DOHH2 (cell line): ENCODE measurements around the gene CDK5RAP3.
A peak's percentile ranks its signal among the peaks of the same experiment; 100 is the strongest.

ENCODE experiments used
- H3F3A ChIP-seq: fragments of 200-600 bp; sonication (generic), shearing (Covaris generic); 2 replicates; pipeline ENCODE4 v1.6.0; 2016; ENCODE audit warnings: antibody characterized with exemption, mild to moderate bottlenecking; ENCODE audit not compliant: control insufficient read depth, insufficient read depth
- H3K27ac ChIP-seq: fragments of 200-600 bp; sonication (generic); 2 replicates; pipeline ENCODE4 v1.5.1; 2014; ENCODE audit warnings: low read depth, mild to moderate bottlenecking, low read length, moderate library complexity
- H3K27me3 ChIP-seq: fragments of 200-600 bp; sonication (generic); 2 replicates; pipeline ENCODE4 v1.6.1; 2014; ENCODE audit warnings: mild to moderate bottlenecking, low read length, mixed read lengths; ENCODE audit not compliant: control insufficient read depth
- H3K36me3 ChIP-seq: fragments of 200-600 bp; sonication (generic); 2 replicates; pipeline ENCODE4 v1.6.1; 2014; ENCODE audit warnings: mild to moderate bottlenecking, low read length, moderate library complexity, mixed read lengths; ENCODE audit not compliant: control insufficient read depth
- H3K4me1 ChIP-seq: fragments of 200-600 bp; sonication (generic); 2 replicates; pipeline ENCODE4 v1.6.1; 2014; ENCODE audit warnings: mild to moderate bottlenecking, low read length, mixed read lengths; ENCODE audit not compliant: control insufficient read depth
- H3K4me2 ChIP-seq: fragments of 200-600 bp; sonication (generic); 2 replicates; pipeline ENCODE4 v1.6.0; 2014; ENCODE audit warnings: mild to moderate bottlenecking, low read length, moderate library complexity
- H3K4me3 ChIP-seq: fragments of 200-600 bp; sonication (generic); 2 replicates; pipeline ENCODE4 v1.5.1; 2014; ENCODE audit warnings: mild to moderate bottlenecking, low read length, mixed read lengths
- H3K79me2 ChIP-seq: fragments of 200-600 bp; sonication (generic); 2 replicates; pipeline ENCODE4 v1.6.1; 2014; ENCODE audit warnings: mild to moderate bottlenecking, low read length, mixed read lengths; ENCODE audit not compliant: control insufficient read depth
- H3K9me2 ChIP-seq: fragments of 200-600 bp; sonication (generic); replicated peaks from 2 replicates; pipeline ENCODE4 v1.6.1; 2014; ENCODE audit warnings: mild to moderate bottlenecking, low read length, mixed read lengths; ENCODE audit not compliant: control insufficient read depth
- H3K9me3 ChIP-seq: fragments of 200-600 bp; sonication (generic); 2 replicates; pipeline ENCODE4 v1.6.1; 2014; ENCODE audit warnings: antibody characterized with exemption, low read length, mixed read lengths; ENCODE audit not compliant: control insufficient read depth, insufficient read depth
- H4K20me1 ChIP-seq: fragments of 200-600 bp; sonication (generic); 2 replicates; pipeline ENCODE4 v1.6.0; 2014; ENCODE audit warnings: low read depth, mild to moderate bottlenecking, antibody characterized with exemption, low read length, moderate library complexity; ENCODE audit not compliant: control insufficient read depth, insufficient read depth
- CTCF ChIP-seq: fragments of 200-600 bp; sonication (generic); IDR thresholded peaks from one replicate; pipeline ENCODE4 v1.5.1; 2014; ENCODE audit warnings: antibody characterized with exemption, mild to moderate bottlenecking, low read depth, low read length; ENCODE audit not compliant: poor library complexity, severe bottlenecking
- EZH2phosphoT487 ChIP-seq: fragments of 200-600 bp; sonication (generic); IDR thresholded peaks from 2 replicates; pipeline ENCODE4 v1.6.1; 2017; ENCODE audit warnings: borderline replicate concordance, mild to moderate bottlenecking, antibody characterized with exemption, low read length, moderate library complexity, mixed read lengths

CDK5RAP3 gene

GRCh38 chr17:47942568-47942967, 28.3 kb upstream of the CDK5RAP3 start:
- Histone ChIP-seq H3K27ac (no peak overlapping the region), H4K20me1 (no peaks in the 10 kb centered on the region), H3K36me3 (peaks cover 33% of the 10 kb centered on the region), H3K4me2 (peak overlapping the region; percentile 98), H3K27me3 (no peaks in the 10 kb centered on the region), H3K9me3 (no peaks in the 10 kb centered on the region), H3K9me2 (no peaks in the 10 kb centered on the region), H3K79me2 (peaks cover 23% of the 10 kb centered on the region), H3K4me1 (peaks cover 51% of the 10 kb centered on the region), H3K4me3 (peak overlapping the region; percentile 88), H3F3A (no peaks in the 10 kb centered on the region)
- no peak for TF ChIP-seq EZH2phosphoT487
- TF ChIP-seq CTCF = no peak

GRCh38 chr17:47945080-47945479, 25.8 kb upstream of the CDK5RAP3 start:
- H3K27me3 ChIP-seq = no peaks in the 10 kb centered on the region
- no peaks in the 10 kb centered on the region for H3K9me3 ChIP-seq
- peak overlapping the region; percentile 45 for H3K4me2 ChIP-seq
- H4K20me1 ChIP-seq = no peaks in the 10 kb centered on the region
- no peaks in the 10 kb centered on the region for H3K9me2 ChIP-seq
- H3K79me2 ChIP-seq = peaks cover 23% of the 10 kb centered on the region
- H3K27ac ChIP-seq = peak overlapping the region; percentile 19
- no peaks in the 10 kb centered on the region for H3F3A ChIP-seq
- 0 out of 2 replicates have a peak overlapping the region, but pooled peaks have one; percentile 3 for H3K4me3 ChIP-seq
- TF ChIP-seq EZH2phosphoT487 (no peak), CTCF (no peak)
- H3K36me3 ChIP-seq = peaks cover 51% of the 10 kb centered on the region
- H3K4me1 ChIP-seq = peaks cover 56% of the 10 kb centered on the region

- Histone ChIP-seq H3K4me2 (peak overlapping the region; percentile 45), H3K9me3 (no peaks in the 10 kb centered on the region), H3K4me3 (no peak overlapping the region), H3K36me3 (peaks cover 55% of the 10 kb centered on the region), H3K9me2 (no peaks in the 10 kb centered on the region), H4K20me1 (no peaks in the 10 kb centered on the region), H3F3A (no peaks in the 10 kb centered on the region), H3K79me2 (peaks cover 23% of the 10 kb centered on the region), H3K4me1 (peaks cover 49% of the 10 kb centered on the region), H3K27ac (peak overlapping the region; percentile 19; the same call in 1 of the 2 replicates), H3K27me3 (no peaks in the 10 kb centered on the region)
- TF ChIP-seq CTCF (no peak), EZH2phosphoT487 (no peak)
Measured at GRCh38 chr17:47945529-47946508, 25.1 kb upstream of the CDK5RAP3 start.
